ENCODE data around the gene RASL11A. TPM values are rescaled to one million over a fixed set of nuclear protein-coding genes. Genes with fewer than 3 reads are reported as not detected.

RASL11A gene
- total RNA-seq, 1 donor: 4.7 TPM

DNA sequence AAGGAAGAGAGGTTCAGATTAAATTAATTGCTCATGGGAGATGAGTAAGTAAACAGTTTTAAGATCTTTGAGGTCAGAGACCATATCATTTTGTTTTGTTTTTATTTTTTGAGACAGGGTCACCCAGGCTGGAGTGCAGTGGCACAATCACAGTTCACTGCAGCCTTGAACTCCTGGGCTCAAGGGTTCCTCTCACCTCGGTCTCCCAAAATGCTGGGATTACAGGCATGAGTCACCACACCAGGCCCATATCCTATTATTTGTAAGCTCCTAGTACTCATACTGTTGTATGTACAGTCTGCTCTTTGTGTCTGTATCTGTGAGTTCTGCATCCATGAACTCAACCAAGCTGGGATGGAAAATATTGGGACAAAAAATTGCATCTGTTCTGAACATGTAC, 6.0 kb upstream of the RASL11A start:
- DNase-seq (ENCODE audit: low read depth): no peak
- no peak overlapping the region for H3K4me3 ChIP-seq (ENCODE audit: low read depth, low read length)
- TF ChIP-seq, protein P1, sequence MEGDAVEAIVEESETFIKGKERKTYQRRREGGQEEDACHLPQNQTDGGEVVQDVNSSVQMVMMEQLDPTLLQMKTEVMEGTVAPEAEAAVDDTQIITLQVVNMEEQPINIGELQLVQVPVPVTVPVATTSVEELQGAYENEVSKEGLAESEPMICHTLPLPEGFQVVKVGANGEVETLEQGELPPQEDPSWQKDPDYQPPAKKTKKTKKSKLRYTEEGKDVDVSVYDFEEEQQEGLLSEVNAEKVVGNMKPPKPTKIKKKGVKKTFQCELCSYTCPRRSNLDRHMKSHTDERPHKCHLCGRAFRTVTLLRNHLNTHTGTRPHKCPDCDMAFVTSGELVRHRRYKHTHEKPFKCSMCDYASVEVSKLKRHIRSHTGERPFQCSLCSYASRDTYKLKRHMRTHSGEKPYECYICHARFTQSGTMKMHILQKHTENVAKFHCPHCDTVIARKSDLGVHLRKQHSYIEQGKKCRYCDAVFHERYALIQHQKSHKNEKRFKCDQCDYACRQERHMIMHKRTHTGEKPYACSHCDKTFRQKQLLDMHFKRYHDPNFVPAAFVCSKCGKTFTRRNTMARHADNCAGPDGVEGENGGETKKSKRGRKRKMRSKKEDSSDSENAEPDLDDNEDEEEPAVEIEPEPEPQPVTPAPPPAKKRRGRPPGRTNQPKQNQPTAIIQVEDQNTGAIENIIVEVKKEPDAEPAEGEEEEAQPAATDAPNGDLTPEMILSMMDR (IDR thresholded peaks at IDR 0.05; ENCODE audit: insufficient read depth, low read depth, low read length): no peak

GRCh38 chr13:27266917-27267316, 3.7 kb upstream of the RASL11A start:
- peak; percentile 57 for DNase-seq (ENCODE audit: low read depth)
- TF ChIP-seq, protein P1 (IDR thresholded peaks at IDR 0.05; ENCODE audit: insufficient read depth, low read depth, low read length): no peak

GRCh38 chr13:27267596-27267995, 3.0 kb upstream of the RASL11A start:
- TF ChIP-seq, protein P1 (IDR thresholded peaks at IDR 0.05; ENCODE audit: insufficient read depth, low read depth, low read length): no peak
- no peak overlapping the region for H3K4me3 ChIP-seq (ENCODE audit: low read depth, low read length)
- no peak for DNase-seq (ENCODE audit: low read depth)

More at GRCh38 chr13:27266917-27267316, 3.7 kb upstream of the RASL11A start:
- no peak overlapping the region for H3K4me3 ChIP-seq (ENCODE audit: low read depth, low read length)

GRCh38 chr13:27269114-27269665, 1.4 kb upstream of the RASL11A start:
- TF ChIP-seq, protein P1 (IDR thresholded peaks at IDR 0.05; ENCODE audit: insufficient read depth, low read depth, low read length): no peak
- no peak overlapping the region for H3K4me3 ChIP-seq (ENCODE audit: low read depth, low read length)
- DNase-seq (ENCODE audit: low read depth): no peak

- DNase-seq (ENCODE audit: low read depth): no peak
- peak overlapping the region; percentile 90 for H3K4me3 ChIP-seq (ENCODE audit: low read depth, low read length)
- TF ChIP-seq, protein P1 (IDR thresholded peaks at IDR 0.05; ENCODE audit: insufficient read depth, low read depth, low read length): no peak
Measured at GRCh38 chr13:27271570-27272096, 1.0 kb downstream of the RASL11A start.

- TF ChIP-seq, protein P1 (IDR thresholded peaks at IDR 0.05; ENCODE audit: insufficient read depth, low read depth, low read length): no peak
- no peak overlapping the region for H3K4me3 ChIP-seq (ENCODE audit: low read depth, low read length)
- no peak for DNase-seq (ENCODE audit: low read depth)
Measured at GRCh38 chr13:27273658-27274425, 3.2 kb downstream of the RASL11A start.
